ENCODE data around the gene NCAPG.
"Not testable (repeated sequence)": the region's sequence is repeated elsewhere in the genome, so short reads cannot be mapped to it uniquely, and the experiment has no call there.

NCAPG gene

DNA sequence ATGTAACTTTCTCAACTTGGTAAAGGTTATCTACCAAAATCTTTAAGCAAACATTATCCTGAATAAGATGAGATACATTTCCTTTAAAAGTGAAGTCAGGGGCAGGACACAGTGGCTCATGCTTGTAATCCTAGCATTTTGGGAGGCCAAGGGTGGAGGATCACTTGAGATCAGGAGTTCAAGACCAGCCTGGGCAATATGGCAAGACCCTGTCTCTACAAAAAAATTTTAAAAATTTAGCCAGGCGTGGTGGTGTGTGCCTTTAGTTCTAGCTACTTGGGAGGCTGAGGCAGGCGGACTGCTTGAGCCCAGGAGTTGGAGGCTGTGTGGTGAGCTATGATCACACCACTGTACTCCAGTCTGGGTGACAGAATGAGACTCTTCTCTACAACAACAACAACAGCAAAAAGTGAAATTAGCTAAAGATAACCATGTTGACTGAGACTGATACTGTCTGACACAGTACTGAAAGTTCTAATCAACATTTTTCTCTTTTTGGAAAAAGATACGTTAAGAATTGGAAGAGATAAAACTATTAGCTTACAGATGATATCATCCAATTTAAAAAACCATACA, 5.1 kb upstream of the NCAPG start:
- no peak for DNase-seq

DNA sequence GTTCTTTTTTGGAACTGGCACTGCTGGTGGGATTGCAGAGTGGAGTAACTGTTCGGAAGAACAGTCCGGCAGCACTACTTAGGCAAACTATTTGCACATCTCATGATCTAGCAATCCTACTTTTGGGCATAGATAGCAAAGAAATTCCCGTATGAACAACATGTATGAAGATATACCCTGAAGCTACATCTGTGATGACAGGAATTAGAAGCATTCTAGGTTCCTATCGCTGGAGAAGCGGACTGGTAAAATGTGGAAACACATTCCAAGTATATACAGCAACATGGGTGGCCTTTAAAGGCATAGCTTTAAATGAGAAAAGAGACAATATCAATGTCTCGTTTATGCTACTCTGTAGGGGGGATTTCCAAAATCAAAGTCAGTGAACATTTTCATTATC, 3.3 kb upstream of the NCAPG start:
- DNase-seq: no peak

DNA sequence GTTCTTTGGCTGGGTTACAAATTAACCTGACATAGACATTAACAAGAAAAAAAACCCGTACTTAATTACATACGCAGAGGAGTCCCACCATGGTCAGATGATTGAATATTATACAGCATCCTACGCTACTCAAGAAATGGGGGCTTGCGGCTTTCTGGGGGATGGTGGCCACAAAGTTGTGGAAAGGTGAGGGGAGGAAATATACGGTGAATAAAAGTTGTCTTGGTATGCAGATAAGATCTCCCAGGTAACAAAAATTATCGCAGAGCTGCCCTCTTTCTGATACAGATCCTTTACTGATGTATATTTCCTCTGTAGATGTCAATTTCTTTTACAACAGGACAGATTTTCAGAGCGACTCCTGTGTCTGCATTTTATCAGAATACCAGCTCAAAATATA, 1.1 kb upstream of the NCAPG start:
- DNase-seq: no peak

DNA sequence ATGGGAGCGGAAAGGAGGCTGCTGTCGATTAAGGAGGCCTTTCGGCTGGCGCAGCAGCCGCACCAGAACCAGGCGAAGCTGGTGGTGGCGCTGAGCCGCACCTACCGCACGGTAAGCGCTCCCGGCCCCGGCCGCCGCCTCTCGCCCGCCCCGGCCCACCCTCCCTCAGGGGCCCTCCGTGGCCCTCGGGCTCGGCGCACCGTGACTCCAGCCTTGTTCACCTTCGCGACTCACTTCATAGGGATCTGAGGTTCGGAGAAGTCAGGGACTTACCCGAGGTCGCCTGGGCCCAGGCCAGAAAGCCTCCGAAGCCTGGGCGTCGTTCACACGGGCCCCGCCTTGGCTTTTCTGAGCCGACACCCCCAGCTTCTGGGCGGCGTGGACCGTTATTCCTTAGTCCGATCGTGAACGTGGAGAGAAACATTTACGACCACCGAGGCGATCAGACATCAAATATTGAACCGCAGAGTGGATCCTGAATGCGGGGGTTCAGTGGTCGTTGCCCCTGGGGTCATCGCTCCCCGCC, 362 bp downstream of the NCAPG start:
- peak; percentile 58 for DNase-seq

DNA sequence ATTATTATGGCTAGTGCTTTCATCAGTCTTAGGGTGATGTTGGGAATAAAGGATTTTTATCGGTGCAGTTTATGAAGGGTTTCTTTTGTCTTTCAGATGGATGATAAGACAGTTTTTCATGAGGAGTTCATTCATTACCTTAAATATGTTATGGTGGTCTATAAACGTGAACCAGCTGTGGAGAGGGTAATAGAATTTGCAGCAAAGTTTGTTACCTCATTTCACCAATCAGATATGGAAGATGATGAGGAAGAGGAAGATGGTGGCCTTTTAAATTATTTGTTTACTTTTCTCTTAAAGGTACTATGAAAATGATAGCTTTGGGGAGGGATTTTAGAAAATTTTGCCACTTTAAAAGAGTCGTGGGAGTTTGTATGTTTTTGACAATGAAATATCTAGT, 1.3 kb downstream of the NCAPG start:
- no peak for DNase-seq

DNA sequence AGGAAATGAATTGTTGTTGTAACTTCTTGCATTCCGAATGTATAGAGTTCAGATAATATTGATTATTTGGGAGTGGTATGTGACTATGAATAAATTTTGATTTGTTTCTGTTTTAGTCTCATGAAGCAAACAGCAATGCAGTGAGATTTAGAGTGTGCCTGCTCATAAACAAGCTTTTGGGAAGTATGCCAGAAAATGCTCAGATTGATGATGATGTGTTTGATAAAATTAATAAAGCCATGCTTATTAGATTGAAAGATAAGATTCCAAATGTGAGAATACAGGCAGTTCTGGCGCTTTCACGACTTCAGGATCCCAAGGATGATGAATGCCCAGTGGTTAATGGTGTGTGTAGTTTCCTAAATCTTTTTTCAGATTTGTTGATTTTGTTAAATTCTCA, 2.0 kb downstream of the NCAPG start:
- no peak for DNase-seq

DNA sequence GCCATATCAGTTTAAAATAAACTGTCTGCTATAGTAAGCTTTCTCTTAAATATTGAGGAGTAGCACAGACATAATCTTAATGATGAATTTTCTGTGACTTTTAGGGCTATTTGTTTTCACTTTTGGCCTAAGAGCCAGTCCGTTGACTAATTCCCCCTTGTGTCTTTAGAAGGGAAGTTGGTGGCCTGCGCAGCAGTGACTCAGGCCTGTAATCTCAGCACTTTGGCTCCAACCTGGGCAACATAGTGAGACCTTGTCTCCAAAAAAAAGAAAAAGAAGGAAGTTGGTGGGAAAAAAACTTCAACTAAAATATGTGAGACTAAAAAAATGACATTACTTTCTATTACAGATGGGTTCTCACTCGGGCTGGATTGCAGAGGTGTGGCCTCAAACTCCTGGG, 3.4 kb downstream of the NCAPG start:
- no peak for DNase-seq

DNA sequence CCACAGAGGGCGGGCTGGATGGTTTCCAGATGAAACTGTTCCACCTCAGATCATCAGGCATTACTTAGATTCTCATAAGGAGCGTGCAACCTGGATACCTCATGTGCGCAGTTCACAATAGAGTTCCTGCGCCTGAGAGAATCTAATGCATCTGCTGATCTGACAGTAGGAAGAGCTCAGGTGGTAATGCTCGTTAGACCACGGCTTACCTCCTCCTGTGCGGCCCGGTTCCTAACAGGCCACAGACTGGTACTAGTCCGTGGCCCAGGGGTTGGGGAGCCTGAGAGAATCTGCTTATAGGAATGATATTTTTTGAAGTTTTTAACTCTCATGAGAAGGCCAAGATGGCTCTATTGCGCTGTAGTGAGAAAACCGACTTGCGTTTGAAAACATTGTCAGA, 5.4 kb downstream of the NCAPG start:
- no peak for DNase-seq

DNA sequence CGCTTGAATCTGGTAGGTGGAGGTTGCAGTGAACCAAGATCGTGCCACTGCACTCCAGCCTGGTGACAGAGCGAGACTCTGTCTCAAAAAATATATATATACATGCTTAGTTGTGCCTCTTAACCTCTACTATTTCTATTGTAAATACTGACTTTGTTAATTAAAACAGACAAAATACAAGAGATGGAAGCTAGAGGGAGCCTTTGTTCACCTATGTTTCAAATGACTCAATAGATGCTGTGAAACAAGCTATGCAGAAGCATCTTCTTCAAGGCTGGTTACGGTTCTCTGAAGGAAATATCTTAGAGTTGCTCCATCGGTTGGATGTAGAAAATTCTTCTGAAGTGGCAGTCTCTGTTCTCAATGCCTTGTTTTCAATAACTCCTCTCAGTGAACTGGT, 6.2 kb downstream of the NCAPG start:
- DNase-seq: no peak

DNA sequence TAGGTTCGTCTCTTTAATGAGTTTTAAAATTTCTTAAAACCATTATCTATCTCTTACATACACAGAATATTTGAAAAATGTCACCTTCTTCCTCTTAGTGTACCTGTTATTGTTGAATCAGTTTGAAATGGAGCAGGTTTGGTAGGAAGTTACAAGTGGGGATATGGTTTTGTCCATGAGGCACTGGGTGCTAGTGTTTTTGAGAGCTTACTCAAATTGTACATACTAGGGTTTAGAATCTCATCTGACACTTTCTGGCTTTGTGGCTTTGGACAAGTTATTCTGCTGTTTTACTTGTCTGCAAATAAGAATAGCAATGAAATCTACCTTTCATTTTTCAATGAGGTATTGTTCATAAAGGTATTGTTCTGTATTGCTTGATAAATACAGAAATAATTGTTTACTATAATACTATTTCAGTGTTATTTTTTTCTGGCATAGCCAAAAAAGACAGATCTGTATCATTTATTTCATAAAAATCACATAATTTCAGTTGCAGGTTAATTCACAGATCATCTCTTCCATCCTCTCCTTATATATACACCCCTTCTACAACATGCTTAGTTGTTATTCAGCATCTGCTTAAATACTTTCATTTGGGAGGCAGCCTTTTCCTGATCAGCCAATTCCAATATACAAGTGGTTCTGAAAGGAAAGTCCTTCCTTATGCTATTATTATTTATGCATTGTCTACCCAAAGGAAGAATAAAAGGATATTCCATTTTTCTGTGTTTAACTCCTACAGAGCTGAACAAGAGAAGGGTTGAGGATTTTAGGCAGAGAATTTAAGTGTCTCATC, 13.3 kb downstream of the NCAPG start:
- DNase-seq: no peak

DNA sequence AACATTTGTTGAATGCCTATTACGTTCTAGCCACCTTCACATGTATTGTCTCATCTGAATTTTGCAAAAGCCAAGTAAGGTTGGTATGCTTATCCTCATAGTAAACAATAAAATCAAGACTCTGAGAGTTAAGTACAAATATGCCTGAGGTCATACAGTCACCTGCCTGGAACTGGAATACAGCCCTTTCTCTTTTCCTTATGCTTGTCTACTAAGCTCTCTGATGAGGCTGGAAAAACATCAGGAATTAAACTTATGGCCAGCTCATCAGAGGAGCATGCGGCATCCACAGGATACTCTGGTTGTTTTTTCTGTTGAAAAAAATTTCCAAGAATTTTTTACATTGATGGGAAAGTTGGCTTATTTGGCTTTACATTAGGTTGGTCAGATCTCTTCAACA, 35.5 kb downstream of the NCAPG start:
- DNase-seq: no peak

DNA sequence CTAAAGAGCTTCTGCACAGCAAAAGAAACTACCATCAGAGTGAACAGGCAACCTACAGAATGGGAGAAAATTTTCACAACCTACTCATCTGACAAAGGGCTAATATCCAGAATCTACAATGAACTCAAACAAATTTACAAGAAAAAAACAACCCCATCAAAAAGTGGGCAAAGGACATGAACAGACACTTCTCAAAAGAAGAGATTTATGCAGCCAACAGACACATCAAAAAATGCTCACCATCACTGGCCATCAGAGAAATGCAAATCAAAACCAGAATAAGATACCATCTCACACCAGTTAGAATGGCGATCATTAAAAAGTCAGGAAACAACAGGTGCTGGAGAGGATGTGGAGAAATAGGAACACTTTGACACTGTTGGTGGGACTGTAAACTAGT, 39.5 kb downstream of the NCAPG start:
- DNase-seq: not testable (repeated sequence)

DNA sequence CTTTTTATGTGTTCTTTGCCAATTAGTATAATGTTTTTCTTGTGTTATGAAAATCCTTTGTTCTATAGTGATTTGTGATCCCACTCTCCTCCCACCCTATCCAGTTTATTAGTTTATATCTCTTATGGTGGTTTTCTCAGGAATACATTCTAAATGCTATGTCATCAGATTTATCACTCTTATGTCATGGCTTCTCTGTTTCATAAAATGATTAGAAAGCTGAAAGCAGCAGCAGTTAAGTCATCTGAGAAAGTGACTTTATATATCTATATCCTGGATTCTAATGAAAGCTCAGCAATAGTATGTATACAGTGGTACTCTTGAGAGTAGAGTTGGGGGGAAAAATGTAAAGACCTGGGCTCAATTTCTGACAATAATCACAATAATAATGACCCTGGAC, 41.2 kb downstream of the NCAPG start:
- no peak for DNase-seq

DNA sequence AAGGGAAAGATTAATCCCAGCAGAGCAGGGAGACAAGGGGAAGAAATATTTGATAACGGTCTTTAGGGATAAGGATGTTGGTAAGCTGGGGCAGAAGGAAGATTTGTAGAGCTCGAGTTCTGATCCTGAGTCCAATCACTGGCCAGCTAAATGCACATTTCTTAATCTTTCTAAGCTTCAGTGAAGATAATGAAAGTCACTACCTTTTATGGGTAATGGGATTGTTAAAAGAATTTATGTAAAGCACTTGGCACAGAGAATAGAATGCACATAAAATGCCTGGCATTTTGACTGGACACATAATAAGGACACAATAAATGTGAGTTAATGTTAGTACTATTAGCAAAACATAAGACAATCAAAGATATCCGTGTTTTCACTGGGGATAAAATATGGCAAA, 43.3 kb downstream of the NCAPG start:
- no peak for DNase-seq

DNA sequence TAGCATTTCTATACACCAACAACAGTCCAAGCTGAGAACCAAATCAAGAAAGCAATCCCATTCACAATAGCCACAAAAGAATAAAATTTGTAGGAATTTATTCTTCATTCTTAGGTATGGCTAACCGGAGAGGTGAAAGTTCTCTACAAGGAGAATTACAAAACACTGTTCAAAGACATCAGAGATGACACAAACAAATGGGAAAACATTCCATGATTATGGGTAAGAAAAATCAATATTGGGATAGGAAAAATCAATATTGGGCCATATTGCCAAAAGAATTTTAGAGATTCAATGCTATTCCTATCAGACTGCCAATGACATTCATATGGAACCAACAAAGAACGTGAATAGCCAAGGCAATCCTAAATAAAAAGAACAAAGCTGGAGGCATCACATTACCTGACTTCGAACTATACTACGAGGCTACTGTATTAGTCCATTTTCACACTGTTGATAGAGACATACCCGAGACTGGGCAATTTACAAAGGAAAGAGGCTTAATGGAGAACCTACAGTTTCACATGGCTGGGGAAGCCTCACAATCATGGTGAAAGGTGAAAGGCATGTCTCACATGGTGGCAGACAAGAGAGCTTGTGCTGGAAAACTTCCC, 49.1 kb downstream of the NCAPG start:
- DNase-seq: no peak

DNA sequence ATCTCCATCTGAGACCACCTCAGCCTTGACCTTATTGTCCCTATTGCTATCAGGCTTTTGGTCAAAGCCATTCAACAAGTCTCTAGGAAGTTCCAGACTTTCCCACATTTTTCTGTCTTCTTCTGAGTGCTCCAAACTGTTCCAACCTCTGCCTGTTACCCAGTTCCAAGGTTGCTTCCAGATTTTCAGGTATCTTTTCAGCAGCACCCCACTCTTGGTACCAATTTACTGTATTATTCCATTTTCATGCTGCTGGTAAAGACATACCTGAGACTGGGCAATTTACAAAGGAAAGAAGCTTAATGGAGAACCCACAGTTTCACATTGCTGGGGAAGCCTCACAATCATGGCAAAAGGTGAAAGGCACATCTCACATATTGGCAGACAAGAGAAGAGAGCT, 51.1 kb downstream of the NCAPG start:
- DNase-seq: not testable (repeated sequence)

DNA sequence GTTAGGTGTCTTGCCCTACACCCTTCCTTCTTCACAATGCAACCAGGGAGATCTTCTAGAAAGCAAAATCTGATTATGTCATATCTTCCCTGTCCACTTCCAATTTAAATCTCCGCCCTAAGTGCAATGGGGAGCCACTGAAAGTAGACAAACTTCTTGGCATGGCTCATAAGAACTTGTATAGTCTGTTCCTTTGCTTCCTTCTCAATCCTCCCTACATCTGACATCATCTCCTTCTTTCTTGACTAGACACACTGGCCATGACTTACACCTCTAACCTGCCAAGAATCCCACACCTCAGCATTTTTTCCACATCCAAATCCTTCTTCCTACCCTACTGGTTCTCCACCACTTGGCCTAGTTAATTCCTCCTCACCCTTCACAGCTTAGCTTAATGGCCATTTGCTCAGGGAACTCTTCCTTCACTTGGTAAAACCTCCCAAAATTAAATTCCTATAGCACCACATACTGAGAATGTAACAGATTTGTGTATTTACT, 55.1 kb downstream of the NCAPG start:
- DNase-seq: no peak

DNA sequence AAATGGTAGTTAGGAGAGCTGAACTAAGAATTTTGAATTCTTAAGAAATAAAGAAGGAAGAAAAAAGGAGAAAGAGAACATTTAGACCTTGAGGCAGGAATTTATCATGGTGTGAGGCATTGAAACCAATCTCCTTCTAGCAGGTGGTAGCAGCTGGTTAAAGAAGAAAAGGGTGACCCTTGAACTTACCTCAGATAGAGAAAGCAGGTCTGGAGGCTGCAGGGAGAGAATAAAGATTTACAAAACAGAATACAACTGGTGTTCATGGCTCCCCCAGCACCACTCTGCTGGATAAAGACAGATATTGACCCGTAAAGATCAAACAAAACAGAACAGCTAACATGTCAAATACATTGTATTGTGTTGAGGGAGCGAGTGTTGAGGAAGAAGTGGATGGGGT, 56.0 kb downstream of the NCAPG start:
- DNase-seq: no peak

DNA sequence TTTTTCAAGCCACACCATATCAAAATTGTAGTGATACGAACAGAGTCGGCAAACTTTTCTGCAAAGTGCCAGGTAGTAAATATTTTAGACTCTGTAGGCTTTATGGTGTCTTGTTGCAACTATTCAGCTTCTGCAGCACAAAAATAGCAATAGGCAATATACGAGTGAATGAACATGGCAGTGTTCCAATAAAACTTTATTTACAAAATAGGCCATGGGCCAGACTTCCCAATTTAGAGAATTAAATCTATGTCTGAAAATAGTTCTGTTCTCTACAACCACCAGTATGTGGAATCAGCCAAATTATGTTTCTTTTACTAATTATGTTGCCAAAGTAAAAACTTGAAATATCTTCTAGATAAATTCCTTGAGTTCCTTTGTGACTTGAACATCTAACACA, 56.5 kb downstream of the NCAPG start:
- DNase-seq: no peak

DNA sequence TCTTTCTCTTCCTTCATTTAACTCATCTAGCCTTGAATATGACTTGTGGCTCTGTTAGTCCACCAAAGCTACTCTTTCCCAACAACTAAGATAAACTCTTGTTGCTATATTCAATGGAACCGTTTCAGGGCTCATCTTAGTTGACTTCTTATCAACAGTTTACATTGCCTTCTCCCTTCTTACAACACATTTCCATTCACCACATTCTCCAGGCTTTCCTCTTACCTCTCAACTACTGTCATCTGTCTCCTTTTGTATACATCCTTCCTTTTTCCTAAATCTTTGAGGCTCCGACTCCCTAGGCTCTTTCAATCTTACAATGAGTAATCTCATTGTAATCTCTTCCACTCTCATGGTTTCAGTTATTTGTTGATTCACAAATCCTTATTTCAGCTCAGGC, 58.5 kb downstream of the NCAPG start:
- DNase-seq: no peak

DNA sequence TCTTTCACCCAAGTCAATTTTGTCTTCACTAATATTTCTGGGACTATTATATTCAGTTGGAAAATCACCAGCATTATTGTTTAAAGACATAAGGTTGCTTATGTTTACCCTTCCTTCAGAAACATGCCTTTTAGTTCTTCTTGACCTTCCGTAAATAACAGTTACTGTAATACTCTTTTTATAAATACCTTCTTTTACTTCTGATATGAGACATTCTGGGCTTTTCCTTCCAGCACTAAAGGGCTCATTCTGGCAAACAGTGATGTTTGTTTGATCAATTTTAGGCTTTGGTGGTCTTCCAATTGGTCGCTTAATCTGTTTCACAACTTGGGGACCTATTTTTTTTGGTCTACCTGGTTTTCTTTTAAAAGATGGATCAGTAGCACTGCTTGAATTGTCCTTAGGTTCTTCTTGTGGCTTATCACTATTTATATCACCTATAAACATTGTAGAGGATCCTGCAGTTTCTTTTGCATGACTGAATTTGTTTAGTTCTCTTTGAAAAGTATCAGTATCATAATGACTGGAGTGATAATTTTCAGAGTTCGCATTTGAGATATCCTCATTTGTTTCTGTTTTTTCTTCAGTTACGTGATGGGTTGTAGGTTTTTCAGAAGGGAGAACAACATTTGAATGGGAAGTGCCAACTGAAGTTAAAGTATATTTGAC, 64.8 kb downstream of the NCAPG start:
- DNase-seq: no peak

DNA sequence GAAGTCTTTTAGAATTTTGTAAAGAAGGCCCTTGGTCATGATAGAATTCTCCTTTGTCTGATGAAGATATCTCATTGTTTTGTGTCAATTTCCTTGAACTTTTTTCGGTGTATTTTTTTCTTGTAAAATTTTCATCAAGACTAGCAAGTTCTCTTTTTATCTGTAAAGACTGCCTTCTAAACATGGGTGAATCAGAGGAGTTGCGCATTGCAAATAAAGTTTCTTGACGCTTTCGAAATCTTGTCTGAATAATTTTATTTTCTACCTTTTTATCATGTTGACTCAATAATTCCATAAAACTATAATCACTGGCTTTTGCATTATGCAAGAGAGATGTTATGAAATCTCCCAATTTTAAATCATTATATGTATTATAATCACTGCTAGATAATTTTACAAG, 66.2 kb downstream of the NCAPG start:
- DNase-seq: no peak

DNA sequence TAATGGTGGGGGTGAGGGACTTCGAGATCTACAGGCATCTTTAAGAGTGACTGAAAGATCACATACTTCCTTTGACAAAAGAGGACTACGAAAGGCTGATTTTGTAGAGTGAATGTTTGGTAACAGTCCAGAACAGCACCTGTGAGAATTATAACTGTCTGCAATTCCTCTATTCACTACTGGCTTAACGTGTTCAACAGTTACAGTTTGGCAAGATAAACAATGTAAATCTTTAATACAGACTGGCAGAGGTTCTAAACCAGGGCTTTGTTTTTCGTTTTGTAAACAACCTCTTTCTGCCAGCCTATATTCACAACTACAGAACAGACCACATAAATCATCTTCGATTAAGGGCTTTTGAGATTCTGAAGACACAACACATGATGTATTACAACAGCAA, 66.9 kb downstream of the NCAPG start:
- DNase-seq: no peak

DNA sequence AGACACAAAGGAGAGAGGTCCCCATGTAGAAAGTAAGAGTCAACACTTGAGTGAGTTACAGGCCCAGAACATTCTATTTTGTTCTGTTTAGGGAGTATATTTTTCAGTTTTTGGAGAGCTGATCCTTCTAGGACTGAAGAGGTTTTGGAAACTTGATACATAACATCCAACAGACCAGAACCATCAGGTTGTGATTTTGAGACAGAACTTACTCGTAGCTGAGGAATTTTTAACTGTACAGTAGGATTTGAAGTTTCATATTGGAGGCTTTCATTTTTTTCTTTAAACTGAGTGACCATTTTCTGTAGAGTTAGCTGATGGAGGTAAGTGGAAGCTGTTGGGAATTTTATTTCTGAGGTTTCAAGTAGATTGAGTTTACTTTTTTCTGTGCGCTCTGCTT, 73.3 kb downstream of the NCAPG start:
- no peak for DNase-seq
